ENCODE measurements around the gene PACSIN1. TPM values are rescaled to one million over a fixed set of nuclear protein-coding genes. Genes with fewer than 3 reads are reported as not detected.

PACSIN1 gene
- total RNA-seq, 1 experiment from 2014 or later = 5.0 TPM

DNA sequence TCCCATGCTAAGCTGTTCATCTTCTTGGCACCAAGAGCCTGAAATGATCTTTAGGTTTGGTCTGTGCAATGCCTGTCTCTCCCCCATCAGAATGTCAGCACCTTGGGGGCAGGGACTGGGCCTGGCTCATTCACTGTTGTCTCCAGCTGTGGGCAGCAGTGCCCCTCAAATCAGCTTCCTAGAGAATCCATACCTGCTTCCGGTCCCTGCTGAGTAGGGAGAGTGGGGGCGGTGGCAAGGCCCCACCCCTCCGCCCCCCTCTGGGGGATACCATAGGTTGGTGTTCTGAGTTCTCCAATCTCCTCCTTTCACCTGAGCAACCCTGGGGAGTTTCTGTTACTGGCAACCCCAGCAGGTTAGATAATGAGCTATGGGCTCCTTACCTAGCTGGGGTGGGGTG, 109.5 kb downstream of the PACSIN1 start:
- Histone ChIP-seq H3K9me3 (ENCODE audit: control insufficient read depth in 1 of 2, insufficient read depth in 1 of 2, low read depth in 1 of 2, low read length in 2 of 2) (no peaks in the 10 kb centered on the region), H3K4me3 (replicated peaks in 1 of 2; ENCODE audit: low read depth in 1 of 2, low read length in 2 of 2) (no peak overlapping the region), H3K27me3 (ENCODE audit: insufficient read depth, low read length) (no peaks in the 10 kb centered on the region), H3K79me2 (ENCODE audit: insufficient read depth, low read length) (no peaks in the 10 kb centered on the region), H2AFZ (ENCODE audit: low read depth, low read length, poor library complexity, severe bottlenecking) (no peak overlapping the region), H3K9me2 (ENCODE audit: insufficient read depth) (no peaks in the 10 kb centered on the region), H3K4me2 (ENCODE audit: low read length) (no peak overlapping the region), H3K4me1 (ENCODE audit: control insufficient read depth in 1 of 2, insufficient read depth in 2 of 2, low read length in 2 of 2) (no peaks in the 10 kb centered on the region), H3K36me3 (ENCODE audit: control insufficient read depth in 1 of 2, insufficient read depth in 2 of 2, low read length in 2 of 2) (no peaks in the 10 kb centered on the region), H3K27ac (ENCODE audit: low read depth, low read length) (no peak overlapping the region), H4K20me1 (ENCODE audit: insufficient read depth) (no peaks in the 10 kb centered on the region), H3K9ac (ENCODE audit: low read length) (no peak overlapping the region)
- intact Hi-C loops (cut with micrococcal nuclease) = no loop called here
- ChIA-PET CTCF (no interaction called here), RAD21 (ENCODE audit: low non-redundant PET in 1 of 2, low total read pairs in 2 of 2, uncharacterized antibody in 2 of 2, unreplicated experiment in 2 of 2) (no interaction called here), POLR2A (no interaction called here)
- DNase-seq (ENCODE audit: low read depth, low spot score) = no peak
- BruUV-seq (replicated peaks) = no TSS peak
- TF ChIP-seq FOSL1 (IDR thresholded peaks at IDR 0.05; ENCODE audit: low read depth) = no peak
- no peak for TF ChIP-seq SP1 (IDR thresholded peaks at IDR 0.05; ENCODE audit: low read depth)
- TF ChIP-seq TCF7L2 (IDR thresholded peaks at IDR 0.05; ENCODE audit: borderline replicate concordance, extremely low read depth, insufficient read depth, insufficient read length) = no peak
- TF ChIP-seq, protein P1, sequence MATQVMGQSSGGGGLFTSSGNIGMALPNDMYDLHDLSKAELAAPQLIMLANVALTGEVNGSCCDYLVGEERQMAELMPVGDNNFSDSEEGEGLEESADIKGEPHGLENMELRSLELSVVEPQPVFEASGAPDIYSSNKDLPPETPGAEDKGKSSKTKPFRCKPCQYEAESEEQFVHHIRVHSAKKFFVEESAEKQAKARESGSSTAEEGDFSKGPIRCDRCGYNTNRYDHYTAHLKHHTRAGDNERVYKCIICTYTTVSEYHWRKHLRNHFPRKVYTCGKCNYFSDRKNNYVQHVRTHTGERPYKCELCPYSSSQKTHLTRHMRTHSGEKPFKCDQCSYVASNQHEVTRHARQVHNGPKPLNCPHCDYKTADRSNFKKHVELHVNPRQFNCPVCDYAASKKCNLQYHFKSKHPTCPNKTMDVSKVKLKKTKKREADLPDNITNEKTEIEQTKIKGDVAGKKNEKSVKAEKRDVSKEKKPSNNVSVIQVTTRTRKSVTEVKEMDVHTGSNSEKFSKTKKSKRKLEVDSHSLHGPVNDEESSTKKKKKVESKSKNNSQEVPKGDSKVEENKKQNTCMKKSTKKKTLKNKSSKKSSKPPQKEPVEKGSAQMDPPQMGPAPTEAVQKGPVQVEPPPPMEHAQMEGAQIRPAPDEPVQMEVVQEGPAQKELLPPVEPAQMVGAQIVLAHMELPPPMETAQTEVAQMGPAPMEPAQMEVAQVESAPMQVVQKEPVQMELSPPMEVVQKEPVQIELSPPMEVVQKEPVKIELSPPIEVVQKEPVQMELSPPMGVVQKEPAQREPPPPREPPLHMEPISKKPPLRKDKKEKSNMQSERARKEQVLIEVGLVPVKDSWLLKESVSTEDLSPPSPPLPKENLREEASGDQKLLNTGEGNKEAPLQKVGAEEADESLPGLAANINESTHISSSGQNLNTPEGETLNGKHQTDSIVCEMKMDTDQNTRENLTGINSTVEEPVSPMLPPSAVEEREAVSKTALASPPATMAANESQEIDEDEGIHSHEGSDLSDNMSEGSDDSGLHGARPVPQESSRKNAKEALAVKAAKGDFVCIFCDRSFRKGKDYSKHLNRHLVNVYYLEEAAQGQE (IDR thresholded peaks at IDR 0.05; ENCODE audit: low read depth) = no peak
- TF ChIP-seq CEBPB (IDR thresholded peaks at IDR 0.05; ENCODE audit: low read depth) = no peak
- no peak for TF ChIP-seq RAD21 (IDR thresholded peaks at IDR 0.05; ENCODE audit: low read depth)
- no peak for TF ChIP-seq JUND (IDR thresholded peaks at IDR 0.05)
- TF ChIP-seq YY1 (IDR thresholded peaks at IDR 0.05; ENCODE audit: extremely low read depth, insufficient replicate concordance, low read depth, low read length) = no peak
- TF ChIP-seq SRF (IDR thresholded peaks at IDR 0.05; ENCODE audit: low read depth) = no peak
- TF ChIP-seq SIN3A (IDR thresholded peaks at IDR 0.05; ENCODE audit: low read depth) = no peak
- TF ChIP-seq, protein P2, sequence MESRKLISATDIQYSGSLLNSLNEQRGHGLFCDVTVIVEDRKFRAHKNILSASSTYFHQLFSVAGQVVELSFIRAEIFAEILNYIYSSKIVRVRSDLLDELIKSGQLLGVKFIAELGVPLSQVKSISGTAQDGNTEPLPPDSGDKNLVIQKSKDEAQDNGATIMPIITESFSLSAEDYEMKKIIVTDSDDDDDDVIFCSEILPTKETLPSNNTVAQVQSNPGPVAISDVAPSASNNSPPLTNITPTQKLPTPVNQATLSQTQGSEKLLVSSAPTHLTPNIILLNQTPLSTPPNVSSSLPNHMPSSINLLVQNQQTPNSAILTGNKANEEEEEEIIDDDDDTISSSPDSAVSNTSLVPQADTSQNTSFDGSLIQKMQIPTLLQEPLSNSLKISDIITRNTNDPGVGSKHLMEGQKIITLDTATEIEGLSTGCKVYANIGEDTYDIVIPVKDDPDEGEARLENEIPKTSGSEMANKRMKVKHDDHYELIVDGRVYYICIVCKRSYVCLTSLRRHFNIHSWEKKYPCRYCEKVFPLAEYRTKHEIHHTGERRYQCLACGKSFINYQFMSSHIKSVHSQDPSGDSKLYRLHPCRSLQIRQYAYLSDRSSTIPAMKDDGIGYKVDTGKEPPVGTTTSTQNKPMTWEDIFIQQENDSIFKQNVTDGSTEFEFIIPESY (IDR thresholded peaks at IDR 0.05; ENCODE audit: extremely low read depth, insufficient replicate concordance, low read length) = no peak
- TF ChIP-seq EZH2 (IDR thresholded peaks at IDR 0.05) = no peak
- no peak for TF ChIP-seq ELF1 (IDR thresholded peaks at IDR 0.05; ENCODE audit: borderline replicate concordance, low read depth)
- no peak for TF ChIP-seq POLR2AphosphoS5 (IDR thresholded peaks at IDR 0.05; ENCODE audit: low read depth, low read length)
- TF ChIP-seq EGR1 (IDR thresholded peaks at IDR 0.05; ENCODE audit: low read depth) = no peak
- TF ChIP-seq, protein P3, sequence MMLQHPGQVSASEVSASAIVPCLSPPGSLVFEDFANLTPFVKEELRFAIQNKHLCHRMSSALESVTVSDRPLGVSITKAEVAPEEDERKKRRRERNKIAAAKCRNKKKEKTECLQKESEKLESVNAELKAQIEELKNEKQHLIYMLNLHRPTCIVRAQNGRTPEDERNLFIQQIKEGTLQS (IDR thresholded peaks at IDR 0.05) = no peak
- TF ChIP-seq CBX3 (IDR thresholded peaks at IDR 0.05; ENCODE audit: low read depth) = no peak
- no peak for TF ChIP-seq POLR2A (IDR thresholded peaks at IDR 0.05; ENCODE audit: borderline replicate concordance, extremely low read depth, insufficient read depth, insufficient read length)
- no peak for TF ChIP-seq ZNF274 (IDR thresholded peaks at IDR 0.05; ENCODE audit: low read depth, low read length)
- peak; percentile 20; the same call in 1 of the 2 replicates for ATAC-seq
